ENCODE data around the gene CPT1A.

The CPT1A gene

GRCh38 chr11:68852628-68853027 is 10.9 kb upstream of the CPT1A start:
- DNase-seq = no peak

- DNase-seq = no peak
These were observed 6.7 kb upstream of the CPT1A start for GRCh38 chr11:68848429-68848828.

- no peak for DNase-seq
These were observed 5.7 kb upstream of the CPT1A start for GRCh38 chr11:68847395-68847794.

- DNase-seq = no peak
These were observed 3.8 kb upstream of the CPT1A start for GRCh38 chr11:68845351-68846002.

- DNase-seq = no peak
These were observed 3.1 kb upstream of the CPT1A start for GRCh38 chr11:68844801-68845200.

GRCh38 chr11:68844376-68844775 is 2.7 kb upstream of the CPT1A start:
- DNase-seq = no peak

GRCh38 chr11:68843703-68844312 is 2.1 kb upstream of the CPT1A start:
- peak; percentile 10 to 64 (median 58) for DNase-seq

GRCh38 chr11:68843052-68843561 is 1.4 kb upstream of the CPT1A start:
- peak; percentile 31 to 58 (median 46) for DNase-seq

GRCh38 chr11:68842427-68843051 is 823 bp upstream of the CPT1A start:
- DNase-seq = peak in 2 of 6 experiments; percentile 23 to 28

GRCh38 chr11:68840661-68841653 is 759 bp downstream of the CPT1A start:
- DNase-seq = peak in 3 of 6 experiments; percentile 15 to 24 (median 19)

GRCh38 chr11:68839911-68840641 is 1.6 kb downstream of the CPT1A start:
- peak in 2 of 6 experiments; percentile 58 to 66 for DNase-seq

- DNase-seq = peak; percentile 89 to 93 (median 92)
These were observed 2.5 kb downstream of the CPT1A start for GRCh38 chr11:68839054-68839865.

GRCh38 chr11:68838572-68838964 is 3.1 kb downstream of the CPT1A start:
- peak in 2 of 6 experiments; percentile 6 to 12 for DNase-seq

- DNase-seq = no peak
These were observed 3.8 kb downstream of the CPT1A start for GRCh38 chr11:68837583-68838571.

- no peak for DNase-seq
These were observed 6.0 kb downstream of the CPT1A start for GRCh38 chr11:68835749-68836148.

- no peak for DNase-seq
These were observed 6.4 kb downstream of the CPT1A start for GRCh38 chr11:68835328-68835727.

- no peak for DNase-seq
These were observed 9.1 kb downstream of the CPT1A start for GRCh38 chr11:68832476-68833181.

- no peak for DNase-seq
These were observed 10.6 kb downstream of the CPT1A start for GRCh38 chr11:68831124-68831523.

- no peak for DNase-seq
These were observed 12.1 kb downstream of the CPT1A start for GRCh38 chr11:68829581-68829980.
